SHP77 treated with DMSO at 0.1 percent for 48 hours (cell line): ENCODE results near the gene OR13G1.
"Not testable (repeated sequence)": the region's sequence is repeated elsewhere in the genome, so short reads cannot be mapped to it uniquely, and the experiment has no call there.

Experiments used
- DNase-seq: peaks from one replicate; lab custom pipeline; 2025; lab: John Stamatoyannopoulos, UW

OR13G1 gene, protein sequence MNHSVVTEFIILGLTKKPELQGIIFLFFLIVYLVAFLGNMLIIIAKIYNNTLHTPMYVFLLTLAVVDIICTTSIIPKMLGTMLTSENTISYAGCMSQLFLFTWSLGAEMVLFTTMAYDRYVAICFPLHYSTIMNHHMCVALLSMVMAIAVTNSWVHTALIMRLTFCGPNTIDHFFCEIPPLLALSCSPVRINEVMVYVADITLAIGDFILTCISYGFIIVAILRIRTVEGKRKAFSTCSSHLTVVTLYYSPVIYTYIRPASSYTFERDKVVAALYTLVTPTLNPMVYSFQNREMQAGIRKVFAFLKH

DNA sequence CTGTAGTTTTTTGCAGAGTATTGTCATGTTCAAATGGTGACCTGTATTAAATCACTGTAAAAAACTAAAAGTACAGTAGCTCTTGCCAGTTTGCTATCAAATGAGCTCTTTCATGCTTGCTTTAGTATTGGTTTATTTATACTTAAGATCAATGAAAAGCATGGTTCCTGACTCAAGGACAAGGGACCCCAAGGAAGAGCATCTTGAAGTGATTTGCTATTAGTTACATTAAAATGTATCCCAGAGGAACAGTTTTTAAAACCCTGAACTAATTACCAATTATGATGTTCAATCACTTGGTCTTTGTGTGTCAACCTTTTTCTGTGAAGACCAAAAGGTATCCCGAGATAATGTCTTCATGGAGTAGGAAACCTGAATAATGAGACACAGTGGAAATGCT is at the start of gene OR13G1:
Gene OR13G1, minus strand, starts transcription at position 101 of the 400 bp plus-strand sequence. CDS start 6,698 bp downstream, outside the sequence.
- no peak for DNase-seq

DNA sequence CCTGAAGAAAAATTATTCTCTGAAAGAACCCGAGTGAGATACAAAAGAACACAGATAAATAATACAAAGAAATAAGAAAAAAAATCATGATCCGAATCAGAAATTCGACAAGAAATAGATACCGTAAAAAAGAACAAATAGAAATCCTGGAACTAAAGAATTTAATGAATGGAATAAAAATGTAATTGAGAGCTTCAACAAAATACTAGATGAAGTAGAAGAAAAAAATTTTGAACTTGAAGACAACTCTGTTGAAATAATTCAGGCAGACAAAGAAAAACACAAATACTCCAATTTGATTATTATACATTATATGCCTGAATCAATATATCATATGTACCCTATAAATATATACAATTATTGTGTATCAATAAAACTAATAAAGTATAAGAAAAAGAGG is 41.7 kb upstream of the OR13G1 start:
- no peak for DNase-seq

DNA sequence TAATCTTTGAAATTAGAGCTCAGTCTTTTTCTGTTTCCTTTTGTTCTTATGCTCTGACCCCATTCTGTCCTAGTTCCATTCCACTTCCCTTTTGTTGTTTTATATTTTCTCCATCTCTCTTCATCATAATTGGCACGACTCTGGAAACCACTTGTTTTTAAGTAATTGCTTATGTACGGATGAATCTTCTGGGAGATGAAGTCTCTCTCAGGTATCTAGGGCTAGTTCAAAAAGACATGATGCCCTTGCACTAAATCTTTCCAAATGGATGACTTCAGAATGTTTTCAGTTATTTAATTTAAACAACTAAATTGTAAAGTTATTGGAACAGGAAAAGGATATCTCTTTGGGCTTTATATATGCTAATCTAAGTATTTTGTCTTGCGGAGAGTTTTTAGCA is 37.0 kb upstream of the OR13G1 start, which contains the start of gene OR6F1:
Gene OR6F1, minus strand, starts transcription at position 101 of the 400 bp plus-strand sequence. CDS start 3,891 bp downstream, outside the sequence.
- no peak for DNase-seq

DNA sequence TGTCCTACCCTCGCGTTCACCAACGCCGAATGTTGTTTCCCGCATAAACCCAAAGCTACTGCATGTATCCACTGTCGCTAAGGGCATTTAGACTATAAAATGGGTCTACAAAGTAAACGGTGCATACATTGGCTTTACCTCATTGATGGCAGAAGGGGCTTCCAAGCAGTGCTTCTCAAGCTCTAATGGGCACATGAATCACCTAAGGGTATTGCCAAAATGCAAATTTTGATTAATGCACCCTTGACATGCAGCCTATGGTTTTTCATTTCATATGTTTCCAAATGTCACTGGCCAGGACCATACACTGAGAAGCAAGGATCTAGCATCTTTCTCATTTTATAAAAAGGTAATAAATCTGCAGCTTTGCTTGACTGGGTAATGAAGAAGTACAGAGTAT is 34.2 kb upstream of the OR13G1 start:
- DNase-seq, result no peak

DNA sequence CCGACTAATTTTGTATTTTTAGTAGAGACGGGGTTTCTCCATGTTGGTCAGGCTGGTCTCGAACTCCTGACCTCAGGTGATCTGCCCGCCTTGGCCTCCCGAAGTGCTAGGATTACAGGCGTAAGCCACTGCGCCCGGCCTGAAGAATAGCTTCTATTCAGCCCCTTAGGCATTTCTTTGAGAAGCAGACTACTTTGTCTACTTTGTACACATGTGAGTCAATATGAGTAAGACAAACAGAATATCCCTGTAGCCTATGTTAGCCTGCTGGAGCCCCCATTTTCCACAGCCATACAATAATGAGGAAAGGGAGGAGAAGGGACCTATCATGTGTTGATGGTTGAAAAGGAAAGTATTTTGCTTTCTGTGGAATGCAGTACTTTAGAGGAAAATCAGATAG is 31.1 kb upstream of the OR13G1 start:
- DNase-seq, result not testable (repeated sequence)

DNA sequence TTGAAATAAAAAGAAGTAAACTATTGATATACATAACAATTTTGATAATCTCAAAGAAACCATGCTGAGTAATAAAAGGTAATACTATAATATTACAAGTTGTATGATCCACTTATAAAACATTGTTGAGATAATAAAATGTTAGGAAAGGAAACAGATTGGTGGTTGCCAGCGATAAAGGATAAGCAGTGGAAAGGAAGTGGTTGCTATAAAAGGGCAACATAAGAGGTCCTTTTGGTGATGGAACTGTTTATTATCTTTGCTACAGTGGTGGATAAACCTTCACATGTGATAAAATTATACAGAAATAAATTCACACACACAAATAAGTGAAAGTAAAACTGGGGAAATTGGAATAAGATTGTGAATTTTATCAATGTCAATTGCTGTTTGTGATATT is 21.8 kb upstream of the OR13G1 start:
- DNase-seq, result no peak

DNA sequence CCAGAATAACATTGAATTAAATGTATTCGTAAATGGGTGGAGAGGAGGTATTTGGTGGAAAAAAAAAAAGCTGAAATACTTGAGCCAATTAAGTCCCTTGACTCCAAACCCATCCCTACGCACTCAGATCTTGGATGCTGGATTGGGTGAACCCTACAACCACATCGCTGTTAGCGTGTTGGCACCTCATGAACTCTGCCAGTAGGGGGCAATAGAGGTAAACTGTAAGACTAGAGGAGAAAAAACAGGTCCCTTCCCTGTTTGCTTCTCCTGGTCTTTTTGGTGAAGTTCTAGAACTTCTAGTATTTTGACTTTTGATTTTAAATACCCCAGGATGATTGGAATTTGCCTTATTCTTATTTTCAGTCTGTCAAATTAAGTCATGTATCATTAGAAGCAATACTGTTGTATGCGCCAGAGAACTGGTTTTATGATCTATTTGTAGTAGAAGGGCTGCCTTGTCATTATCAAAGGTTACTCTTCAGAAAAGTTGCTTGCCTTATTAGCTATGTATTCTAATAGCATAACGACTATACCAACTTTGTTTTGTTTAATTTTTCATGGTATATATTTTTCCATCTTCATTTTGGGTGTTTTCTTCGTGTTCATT is 1.9 kb upstream of the OR13G1 start:
- peak; percentile 39 for DNase-seq

DNA sequence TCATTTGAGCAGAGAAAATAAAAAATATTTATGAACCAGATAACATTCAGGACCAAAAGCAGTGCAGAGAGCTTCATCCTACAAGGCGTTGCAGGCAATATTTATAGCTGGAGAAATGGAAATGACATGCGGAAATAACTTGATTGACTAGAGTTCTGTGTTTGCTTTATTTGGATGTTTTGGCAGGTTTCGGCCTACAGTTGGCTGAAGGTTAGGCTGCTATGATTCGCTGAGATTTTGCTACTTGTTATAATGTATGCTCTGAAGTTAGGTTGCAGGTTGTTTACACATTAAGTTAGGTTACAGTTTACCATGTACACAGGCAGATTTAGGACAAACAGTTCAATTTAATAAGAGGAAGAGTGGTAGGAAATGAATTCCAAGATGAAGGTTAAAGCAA is 632 bp upstream of the OR13G1 start:
- no peak for DNase-seq

DNA sequence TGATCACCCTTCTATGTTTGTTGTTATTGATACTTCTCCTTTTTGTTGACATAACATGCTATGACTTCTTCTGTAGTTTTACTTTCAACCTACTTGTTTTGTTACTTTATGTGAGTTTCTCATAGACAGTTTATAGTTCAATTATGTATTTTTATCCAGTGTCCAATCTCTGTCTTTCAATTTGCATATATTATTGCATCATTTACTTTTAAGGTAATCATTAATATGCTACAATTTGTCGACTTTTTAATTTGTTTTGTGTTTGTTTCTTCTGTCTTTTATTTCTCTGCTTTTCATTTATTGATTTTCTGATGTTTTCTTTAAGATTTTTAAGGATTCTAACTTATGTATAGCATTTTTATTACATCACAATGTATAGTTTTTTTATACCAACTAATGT is 10.3 kb downstream of the OR13G1 start:
- no peak for DNase-seq

DNA sequence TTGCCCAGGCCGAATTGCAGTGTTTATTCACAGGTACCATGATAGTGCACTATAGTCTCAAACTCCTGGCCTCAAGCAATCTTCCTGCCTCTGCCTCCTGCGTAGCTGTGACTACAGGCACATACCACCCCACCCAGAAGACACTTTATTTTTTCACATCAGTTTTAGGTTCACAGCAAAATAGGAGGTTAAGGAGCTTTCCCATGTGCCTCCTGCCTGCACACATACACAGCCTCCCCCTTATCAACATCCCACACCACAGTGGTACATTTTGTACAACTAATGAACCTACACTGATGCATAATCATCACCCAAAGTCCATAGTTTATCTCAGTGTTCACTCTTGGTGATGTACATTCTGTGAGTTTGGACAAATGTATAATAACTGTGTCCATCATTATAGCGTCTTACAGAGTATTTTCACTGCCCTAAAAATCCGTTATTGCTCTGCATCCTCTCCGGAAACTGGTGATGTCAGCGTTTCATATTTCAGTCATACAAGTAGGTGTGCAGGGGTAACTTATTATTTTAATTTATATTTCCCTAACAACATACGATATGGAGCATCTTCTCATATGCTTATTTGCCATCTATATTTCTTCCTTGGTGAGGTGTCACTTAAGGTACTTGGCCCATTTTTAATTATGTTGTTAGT is 23.2 kb downstream of the OR13G1 start:
- DNase-seq, result no peak

DNA sequence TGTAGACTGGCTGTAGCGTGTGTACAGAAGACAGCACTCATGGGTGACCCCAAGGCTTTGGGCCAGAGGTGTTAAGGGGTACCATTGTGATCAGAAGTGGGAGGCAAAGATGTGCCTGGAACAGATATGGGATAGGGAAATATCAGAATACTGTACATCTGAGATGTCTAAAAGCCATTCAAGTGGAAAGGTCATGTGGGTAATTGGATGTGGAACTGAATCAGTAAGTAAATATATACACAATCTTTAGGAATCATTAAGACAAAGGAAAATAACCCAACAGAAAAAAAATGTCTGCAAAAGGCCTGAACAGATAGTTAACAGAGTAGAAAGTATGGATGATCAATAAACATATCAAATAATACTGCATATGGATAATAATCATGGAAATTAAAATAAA is 26.5 kb downstream of the OR13G1 start:
- DNase-seq, result no peak

DNA sequence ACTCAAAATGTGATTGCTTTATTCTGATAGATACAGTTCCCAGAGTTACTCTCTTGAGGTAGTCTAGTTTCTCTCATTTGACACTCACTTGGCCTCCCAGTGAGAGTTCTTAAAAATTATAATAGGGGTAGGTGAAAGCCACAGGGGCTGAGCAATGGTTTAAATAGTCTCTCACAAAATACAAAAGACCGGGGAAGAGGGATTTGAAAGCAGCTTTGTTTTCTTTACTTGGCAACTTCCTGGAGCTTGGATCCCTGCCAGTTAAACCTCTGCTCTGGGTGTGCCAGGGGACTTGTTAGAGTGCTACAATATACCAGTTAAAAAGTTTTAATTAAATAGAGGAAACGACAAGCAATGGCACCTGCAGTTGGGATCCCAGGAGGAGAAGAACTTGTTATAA is 31.7 kb downstream of the OR13G1 start:
- DNase-seq, result peak; percentile 4

DNA sequence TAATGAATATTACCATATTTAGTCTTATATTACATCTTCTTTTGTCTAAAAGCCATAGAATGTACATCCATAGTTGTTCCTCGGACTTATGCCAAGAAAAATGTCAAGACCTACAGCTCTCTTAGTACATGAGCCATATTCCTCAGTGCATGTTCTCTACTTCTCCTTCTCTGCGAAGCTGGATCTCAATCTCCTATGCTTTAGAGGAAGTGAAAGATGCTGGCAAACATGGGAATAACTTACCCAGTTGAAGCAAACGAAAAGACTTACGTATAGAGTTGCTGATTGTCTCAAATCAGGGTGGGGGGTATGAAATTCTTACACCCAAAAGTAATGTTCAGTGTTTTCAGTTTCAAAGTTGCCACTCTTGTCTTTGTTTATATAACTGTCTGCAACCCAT is 32.7 kb downstream of the OR13G1 start:
- DNase-seq, result no peak

DNA sequence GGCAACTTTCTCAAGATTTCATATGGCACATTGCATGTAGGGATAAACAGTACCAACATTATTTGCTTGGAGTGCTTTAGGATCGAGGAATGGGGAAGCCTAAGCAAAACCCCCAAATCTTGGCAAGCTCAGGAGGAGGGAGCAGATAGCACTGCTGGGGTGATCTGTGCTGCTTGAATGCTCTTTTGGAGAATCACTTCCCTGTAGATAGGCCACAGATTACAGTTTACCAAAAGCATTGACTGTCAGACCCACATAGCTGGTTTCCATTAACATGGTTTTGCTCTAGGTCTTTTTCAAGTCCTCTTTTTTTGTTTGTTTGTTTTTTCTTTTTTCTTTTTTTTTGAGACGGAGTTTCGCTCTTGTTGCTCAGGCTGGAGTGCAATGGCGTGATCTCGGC is 36.8 kb downstream of the OR13G1 start:
- no peak for DNase-seq

DNA sequence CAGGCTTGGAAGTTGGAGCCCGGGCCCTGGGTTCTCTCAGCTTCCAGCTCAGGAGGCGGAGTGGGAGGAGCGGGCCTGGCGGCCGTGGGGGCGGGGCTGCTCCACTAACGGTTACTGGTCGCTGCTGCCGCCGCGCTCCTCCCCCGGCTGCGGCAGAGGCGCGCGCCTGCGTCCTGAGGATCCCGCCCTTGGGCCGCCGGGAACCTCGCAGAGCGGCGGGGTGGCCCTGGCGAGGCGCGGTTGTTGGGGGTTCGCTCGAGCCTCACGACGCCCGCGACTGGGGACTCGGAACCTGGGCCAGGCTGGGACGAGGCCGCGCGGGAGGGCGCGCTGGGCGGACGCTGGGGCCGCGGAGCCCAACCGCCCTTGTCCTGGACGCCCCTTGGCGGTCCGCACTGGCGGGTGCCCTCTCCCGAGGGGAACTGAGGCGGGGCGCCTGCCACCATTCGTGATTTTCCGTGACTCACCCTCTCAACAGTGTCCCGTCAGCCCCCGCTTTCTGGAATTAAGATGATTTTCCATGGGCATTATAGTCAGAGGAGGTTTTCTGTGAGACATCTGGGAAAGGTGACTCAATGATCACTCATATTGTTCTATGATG is 40.1 kb downstream of the OR13G1 start:
- no peak for DNase-seq

DNA sequence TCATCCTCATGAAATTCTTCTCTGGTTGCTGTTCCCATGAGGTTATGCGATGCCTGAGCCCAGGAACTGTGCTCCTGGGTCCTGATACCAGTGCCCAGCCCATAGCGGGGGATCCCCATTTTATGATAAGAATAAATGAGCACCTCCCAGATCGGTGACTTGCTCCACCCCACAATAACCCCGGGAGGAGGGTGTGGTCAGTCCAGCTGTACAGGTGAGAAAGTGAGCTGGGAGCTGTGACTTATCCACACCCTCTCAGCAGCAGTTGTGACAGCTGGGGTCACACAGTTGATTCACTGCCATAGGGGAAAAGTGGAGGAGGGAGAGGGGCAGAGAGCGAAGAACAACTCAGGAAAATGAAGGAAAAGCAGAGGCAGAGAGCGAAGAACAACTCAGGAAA is 40.8 kb downstream of the OR13G1 start:
- no peak for DNase-seq

DNA sequence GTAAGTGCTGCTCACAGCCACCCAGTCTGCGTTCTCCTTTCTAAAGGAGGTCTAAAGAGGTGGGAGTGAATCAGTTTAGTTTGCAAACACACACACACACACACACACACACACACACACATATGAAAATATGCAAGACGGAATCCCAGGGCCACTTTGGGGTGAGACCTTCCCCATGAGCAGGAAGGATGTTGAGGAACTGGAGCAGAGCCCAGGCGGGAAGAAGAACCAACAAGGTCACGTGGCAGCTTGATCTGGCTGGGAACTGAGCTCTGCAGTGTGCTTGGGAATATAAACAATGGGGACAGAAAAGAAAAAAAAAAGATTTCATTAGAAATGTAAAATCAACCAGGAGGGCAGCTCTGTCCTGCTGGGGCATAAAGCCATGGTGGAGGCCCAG is 41.5 kb downstream of the OR13G1 start:
- DNase-seq, result no peak

DNA sequence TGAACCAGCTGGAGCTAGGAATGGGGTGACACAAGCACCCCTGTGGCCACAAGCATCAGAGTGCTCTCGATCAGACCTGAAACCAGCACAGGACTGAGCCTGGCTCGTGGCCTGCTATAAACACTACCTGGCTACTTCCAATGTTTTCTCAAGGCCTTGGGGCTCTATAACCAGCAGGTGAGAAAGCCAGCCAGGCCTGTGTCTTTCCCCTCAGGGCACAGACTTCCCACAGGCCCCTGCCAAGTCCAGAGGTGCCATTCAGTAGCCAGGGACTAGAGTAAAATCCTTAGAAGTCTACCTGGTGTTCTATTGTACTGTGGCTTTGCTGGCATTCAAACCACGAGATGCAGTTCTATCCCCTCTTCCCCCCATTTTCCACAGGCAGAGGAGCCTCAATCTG is 51.6 kb downstream of the OR13G1 start:
- no peak for DNase-seq
